ENCODE measurements around the gene C10orf71. TPM values are rescaled to one million over a fixed set of nuclear protein-coding genes. Genes with fewer than 3 reads are reported as not detected.

C10orf71 gene
- total RNA-seq, 1 donor, result not detected

DNA sequence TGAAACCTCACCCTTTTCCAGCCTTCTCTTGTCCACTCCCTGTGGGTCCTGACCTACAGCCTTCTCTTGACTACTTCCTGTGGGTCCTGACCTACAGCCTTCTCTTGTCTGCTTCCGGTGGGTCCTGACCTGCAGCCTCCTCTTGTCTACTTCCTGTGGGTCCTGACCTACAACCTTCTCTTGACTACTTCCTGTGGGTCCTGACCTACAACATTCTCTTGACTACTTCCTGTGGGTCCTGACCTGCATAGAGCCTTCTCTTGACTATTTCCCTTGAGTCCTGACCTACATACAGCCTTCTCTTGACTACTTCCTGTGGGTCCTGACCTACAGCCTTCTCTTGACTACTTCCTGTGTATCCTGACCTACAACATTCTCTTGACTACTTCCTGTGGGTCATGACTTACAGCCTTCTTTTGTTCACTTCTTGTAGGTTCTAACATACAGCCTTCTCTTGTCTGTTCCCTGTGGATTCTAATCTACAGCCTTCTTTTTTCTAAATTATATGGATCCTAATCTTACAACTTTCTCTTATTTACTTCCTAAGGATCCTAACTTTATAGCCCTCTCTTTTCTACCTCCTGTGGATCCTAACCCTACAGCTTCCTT, 36.5 kb downstream of the C10orf71 start:
- DNase-seq (ENCODE audit: low read depth), result no peak
- H3K4me3 ChIP-seq (ENCODE audit: low read depth, low read length), result no peak overlapping the region
- TF ChIP-seq, protein P1, sequence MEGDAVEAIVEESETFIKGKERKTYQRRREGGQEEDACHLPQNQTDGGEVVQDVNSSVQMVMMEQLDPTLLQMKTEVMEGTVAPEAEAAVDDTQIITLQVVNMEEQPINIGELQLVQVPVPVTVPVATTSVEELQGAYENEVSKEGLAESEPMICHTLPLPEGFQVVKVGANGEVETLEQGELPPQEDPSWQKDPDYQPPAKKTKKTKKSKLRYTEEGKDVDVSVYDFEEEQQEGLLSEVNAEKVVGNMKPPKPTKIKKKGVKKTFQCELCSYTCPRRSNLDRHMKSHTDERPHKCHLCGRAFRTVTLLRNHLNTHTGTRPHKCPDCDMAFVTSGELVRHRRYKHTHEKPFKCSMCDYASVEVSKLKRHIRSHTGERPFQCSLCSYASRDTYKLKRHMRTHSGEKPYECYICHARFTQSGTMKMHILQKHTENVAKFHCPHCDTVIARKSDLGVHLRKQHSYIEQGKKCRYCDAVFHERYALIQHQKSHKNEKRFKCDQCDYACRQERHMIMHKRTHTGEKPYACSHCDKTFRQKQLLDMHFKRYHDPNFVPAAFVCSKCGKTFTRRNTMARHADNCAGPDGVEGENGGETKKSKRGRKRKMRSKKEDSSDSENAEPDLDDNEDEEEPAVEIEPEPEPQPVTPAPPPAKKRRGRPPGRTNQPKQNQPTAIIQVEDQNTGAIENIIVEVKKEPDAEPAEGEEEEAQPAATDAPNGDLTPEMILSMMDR (IDR thresholded peaks at IDR 0.05; ENCODE audit: insufficient read depth, low read depth, low read length), result no peak

DNA sequence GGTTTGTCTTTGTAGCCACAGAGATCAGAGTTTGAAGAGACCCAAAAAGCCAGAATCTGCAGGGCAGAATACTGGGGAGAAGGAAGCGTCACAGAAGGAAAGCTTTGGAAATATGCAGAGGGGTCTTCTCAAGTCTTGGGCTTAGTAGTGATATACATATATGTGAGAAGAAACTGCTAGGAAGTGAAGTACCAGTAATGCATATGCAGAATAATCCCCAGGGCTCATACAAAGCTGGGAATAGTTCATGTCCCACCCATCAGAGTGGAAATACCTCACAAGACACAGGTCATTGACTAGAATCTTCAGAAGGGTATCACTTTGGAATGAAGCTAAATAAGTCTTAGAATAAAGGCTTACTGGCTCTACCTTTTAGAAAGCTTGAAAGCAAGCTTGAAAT, 39.6 kb downstream of the C10orf71 start:
- H3K4me3 ChIP-seq (ENCODE audit: low read depth, low read length), result no peak overlapping the region
- TF ChIP-seq, protein P1 (IDR thresholded peaks at IDR 0.05; ENCODE audit: insufficient read depth, low read depth, low read length), result no peak
- DNase-seq (ENCODE audit: low read depth), result no peak

DNA sequence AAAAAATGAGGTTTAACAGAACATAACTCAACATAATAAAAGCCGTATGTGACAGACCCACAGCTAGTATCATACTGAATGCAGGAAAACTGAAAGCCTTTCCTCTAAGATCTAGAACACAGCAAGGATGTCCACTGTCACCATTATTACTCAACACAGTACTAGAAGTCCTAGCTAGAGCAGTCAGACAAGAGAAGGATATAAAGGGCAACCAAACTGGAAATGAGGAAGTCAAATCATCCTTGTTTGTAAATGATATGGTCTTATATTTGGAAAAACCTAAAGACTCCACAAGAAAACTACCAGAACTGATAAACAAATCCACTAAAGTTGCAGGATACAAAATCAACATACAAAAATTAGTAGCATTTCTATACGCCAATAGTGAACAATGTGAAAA, 45.9 kb downstream of the C10orf71 start:
- DNase-seq (ENCODE audit: low read depth), result no peak
- no peak overlapping the region for H3K4me3 ChIP-seq (ENCODE audit: low read depth, low read length)
- TF ChIP-seq, protein P1 (IDR thresholded peaks at IDR 0.05; ENCODE audit: insufficient read depth, low read depth, low read length), result no peak

DNA sequence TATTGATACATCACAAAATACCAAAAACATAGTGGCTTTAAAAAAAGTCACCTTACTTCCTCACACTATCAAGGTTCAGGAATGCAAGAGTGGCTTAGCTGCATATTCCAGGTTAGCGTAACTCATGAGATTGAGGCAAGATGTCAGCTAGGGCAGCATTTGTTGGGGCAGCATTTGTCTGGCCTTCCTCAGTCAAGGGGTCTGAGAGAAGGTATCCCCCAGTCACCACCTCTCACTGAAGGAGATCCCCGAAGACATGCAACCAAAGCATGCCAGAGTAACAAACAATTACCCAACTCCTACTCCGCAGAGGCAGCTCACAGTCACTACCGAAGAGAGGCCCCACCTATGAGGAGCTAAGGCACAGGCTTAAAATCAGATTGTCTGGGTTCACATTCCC, 48.4 kb downstream of the C10orf71 start:
- DNase-seq (ENCODE audit: low read depth), result no peak
- no peak overlapping the region for H3K4me3 ChIP-seq (ENCODE audit: low read depth, low read length)
- TF ChIP-seq, protein P1 (IDR thresholded peaks at IDR 0.05; ENCODE audit: insufficient read depth, low read depth, low read length), result no peak

DNA sequence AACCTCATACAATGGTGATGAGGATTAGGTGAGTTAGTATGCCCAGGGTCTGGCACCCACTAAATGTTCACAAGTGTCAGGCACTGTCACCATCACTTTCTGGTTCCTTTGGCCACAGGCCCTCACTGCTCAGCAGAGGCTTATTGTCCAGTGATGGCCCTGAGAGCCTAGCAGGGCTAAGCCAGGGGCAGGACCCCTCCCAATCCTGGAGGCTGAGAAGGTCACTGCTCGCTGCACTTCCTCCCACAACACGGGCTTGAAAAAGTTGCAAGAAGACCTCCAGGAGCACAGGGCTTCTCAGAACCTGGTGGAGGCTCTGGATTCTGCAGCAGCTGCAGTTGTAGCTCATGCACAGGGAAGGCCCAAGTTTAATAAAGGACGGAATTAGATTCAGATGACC, 48.9 kb downstream of the C10orf71 start:
- TF ChIP-seq, protein P1 (IDR thresholded peaks at IDR 0.05; ENCODE audit: insufficient read depth, low read depth, low read length), result no peak
- no peak for DNase-seq (ENCODE audit: low read depth)
- no peak overlapping the region for H3K4me3 ChIP-seq (ENCODE audit: low read depth, low read length)

DNA sequence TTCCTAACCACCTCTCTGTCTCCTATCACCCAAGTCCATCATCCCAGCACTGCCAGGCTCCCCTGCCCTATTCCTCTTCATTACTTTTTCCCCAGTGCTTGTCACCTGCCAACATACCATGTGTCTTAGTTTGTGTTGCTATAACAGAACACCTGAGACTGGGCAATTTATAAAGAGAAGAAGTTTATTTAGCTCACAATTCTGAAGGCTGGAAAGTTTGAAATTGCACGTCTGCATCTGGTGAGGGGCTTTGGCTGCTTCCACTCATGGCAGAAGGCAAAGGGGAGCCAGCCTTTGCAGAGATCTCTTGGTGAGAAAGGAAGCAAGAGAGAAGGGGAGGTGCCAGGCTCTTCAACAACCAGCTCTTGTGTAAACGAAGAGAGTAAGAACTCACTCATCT, 49.6 kb downstream of the C10orf71 start:
- DNase-seq (ENCODE audit: low read depth), result no peak
- TF ChIP-seq, protein P1 (IDR thresholded peaks at IDR 0.05; ENCODE audit: insufficient read depth, low read depth, low read length), result no peak
- H3K4me3 ChIP-seq (ENCODE audit: low read depth, low read length), result no peak overlapping the region

DNA sequence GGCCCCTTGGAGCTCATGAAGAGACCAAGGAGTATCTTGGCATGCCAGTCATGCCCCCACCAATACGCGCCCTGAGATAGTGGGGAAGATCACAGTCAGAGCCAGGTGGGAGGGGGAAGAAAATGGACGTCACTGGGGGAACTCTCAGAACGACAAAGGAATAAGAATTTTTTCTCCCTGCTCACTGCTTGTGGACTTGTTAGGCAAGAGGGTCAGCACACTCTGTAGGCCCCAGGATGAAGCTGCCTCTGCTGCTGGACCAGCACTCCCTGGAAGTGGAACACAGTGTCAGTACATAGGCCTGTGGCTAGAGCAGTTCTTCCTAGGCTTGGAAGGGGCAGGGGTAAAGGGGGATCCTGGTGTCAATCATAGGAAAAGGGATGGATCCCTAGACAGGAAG, 50.4 kb downstream of the C10orf71 start:
- no peak overlapping the region for H3K4me3 ChIP-seq (ENCODE audit: low read depth, low read length)
- TF ChIP-seq, protein P1 (IDR thresholded peaks at IDR 0.05; ENCODE audit: insufficient read depth, low read depth, low read length), result no peak
- DNase-seq (ENCODE audit: low read depth), result no peak

Data from fibroblast of villous mesenchyme (primary cell).